Globus pallidus (tissue), 1 donor: Measurements from ENCODE around the gene SDHD.
"Not testable (repeated sequence)": the region's sequence is repeated elsewhere in the genome, so short reads cannot be mapped to it uniquely, and the experiment has no call there.

Experiments used
- DNase-seq: peaks from one replicate; pipeline ENCODE4 v3.0.0-alpha.2; 2015; ENCODE audit warnings: low spot score

The SDHD gene

DNA sequence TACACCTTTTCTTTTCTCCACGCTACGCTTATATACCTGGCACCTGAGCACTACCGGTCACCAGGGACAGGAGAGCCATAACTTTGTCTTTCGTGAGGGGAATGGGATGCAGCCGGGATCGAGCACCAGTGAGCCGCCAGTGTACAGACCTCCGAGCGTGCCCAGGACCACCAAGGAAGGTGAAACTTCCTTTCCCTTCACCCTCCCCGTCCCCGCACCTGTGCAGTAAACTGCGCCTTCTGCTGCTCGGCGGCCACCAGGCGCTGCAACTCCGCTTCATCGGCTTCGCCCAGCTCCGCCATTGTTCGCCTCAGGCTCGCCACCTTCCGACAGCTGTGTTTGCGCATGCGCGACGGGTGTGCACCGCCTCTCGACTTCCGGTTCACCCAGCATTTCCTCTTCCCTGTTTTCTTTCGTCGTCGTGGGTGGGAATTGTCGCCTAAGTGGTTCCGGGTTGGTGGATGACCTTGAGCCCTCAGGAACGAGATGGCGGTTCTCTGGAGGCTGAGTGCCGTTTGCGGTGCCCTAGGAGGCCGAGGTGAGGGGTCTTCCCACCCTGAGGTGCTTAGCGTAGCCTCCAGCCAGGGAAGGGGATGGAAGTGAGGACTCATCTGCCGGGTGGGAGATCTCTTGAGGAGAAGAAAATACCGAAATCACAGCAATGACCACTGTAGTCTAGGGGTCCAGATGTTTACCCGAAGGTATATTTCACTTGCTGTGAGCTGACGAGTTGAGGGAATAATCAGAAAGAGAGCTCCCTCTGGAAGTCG lies at the start of gene SDHD, which contains the start of gene TIMM8B:
Gene SDHD, plus strand, starts transcription at position 452 of the 770 bp plus-strand sequence. Its CDS starts 35 bp downstream, at position 487.
Gene TIMM8B, minus strand, starts transcription at position 335 of the 770 bp plus-strand sequence. Its CDS starts 33 bp downstream, at position 302.
- peak; percentile 97 for DNase-seq

- DNase-seq: no peak
Observed at GRCh38 chr11:112037527-112037926, 49.1 kb upstream of the SDHD start.

DNA sequence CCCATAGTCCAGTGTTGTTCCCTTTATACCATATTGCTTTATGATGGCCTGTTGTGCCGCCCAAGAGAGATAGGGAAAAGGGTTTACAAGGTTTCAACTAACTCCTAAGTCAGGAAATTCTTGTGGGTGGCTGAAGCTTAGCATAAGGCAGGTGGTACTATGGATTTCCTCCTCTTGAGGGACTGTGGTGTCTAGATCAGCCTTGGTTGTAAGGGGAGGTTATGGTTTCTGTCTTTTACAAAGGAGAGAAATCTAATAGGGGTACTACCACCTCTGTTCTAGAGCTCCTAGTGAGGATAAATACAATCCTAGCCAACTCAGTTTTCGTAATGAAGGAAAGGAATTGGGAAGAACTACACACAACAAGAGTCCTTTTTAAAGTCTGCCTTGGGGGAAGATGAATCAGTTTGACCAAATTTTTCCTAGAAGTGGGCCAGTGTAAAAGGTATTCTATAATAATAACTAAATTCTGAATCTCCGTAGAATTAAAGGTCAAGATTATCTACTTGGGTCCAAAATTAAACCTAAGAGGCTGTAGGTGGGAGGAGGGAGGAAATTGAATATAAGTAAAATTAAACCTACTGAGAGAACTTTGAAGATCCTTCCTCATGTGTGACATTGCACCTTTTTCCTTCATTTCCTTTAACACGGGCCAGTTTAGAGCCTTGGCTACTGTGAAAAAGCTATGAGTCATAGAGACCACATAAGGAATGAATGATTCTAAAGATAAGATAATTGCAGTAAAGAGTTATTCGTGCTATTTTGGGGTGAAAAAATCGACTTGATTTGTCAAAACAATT lies 44.3 kb upstream of the SDHD start:
- no peak for DNase-seq

DNA sequence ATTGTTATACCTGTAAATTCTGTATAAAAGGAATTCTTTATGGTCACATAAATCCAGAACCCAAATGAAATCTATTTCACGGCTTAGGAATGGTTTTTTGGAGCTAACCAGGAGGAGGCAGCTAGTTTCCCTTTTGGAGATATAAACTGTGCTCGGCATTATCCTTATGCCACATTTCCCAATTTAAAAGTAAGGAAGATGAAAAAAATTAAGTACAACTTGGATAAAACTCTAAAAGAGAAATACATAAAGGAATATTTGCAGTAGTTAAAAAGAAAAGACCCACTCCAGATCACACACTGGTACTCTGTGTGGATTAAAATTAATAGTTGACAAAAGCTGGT lies 43.7 kb upstream of the SDHD start:
- no peak for DNase-seq

GRCh38 chr11:112044961-112045360 lies 41.7 kb upstream of the SDHD start:
- DNase-seq: no peak

- not testable (repeated sequence) for DNase-seq
Observed at GRCh38 chr11:112046647-112047046, 40.0 kb upstream of the SDHD start.

DNA sequence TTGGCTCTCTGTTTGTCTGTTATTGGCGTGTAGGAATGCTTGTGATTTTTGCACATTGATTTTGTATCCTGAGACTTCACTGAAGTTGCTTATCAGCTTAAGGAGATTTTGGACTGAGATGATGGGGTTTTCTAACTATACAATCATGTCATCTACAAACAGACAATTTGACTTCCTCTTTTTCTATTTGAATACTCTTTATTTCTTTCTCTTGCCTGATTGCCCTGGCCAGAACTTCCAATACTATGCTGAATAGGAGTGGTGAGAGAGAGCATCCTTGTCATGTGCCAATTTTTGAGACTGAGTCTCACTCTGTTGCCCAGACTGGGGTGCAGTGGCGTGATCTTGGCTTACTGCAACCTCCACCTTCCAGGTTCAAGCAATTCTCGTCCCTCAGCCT lies 38.4 kb upstream of the SDHD start:
- not testable (repeated sequence) for DNase-seq

GRCh38 chr11:112049777-112050176 lies 36.9 kb upstream of the SDHD start:
- DNase-seq: no peak

DNA sequence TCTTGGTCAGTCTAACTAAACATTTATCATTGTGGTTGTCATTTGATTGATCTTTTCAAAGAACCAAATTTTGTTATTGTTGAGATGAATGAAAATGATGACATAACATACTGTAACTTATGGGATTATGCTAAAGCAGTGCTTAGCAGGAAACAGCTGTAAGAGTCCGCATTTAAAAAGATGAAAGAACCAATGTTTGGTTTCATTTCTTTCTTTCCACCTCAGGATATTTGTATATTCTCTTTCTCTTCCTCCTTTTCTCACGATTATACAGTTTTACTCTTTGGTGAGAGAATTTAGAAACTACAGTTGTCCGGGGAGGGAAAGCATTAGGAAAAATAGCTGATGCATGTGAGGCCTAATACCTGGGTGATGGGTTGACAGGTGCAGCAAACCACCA lies 36.0 kb upstream of the SDHD start:
- DNase-seq: no peak

DNA sequence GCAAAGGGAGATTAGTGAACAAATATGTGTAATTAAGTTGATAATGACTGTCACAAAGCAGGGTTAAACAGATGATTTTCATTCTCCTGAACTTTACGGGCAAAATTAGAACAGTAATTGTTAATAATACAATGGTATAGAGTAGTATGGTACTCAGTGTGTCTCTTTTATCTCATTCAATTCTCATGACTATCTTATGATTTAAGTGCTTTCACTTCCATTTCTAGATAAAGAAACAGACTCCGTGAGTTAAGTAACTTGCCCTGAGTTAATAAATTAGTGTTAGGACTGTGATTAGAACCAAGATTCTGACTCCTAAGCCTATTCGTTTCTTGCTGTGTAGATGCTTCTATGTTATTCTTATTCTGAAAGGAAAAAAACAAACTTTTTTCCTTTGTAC lies 34.9 kb upstream of the SDHD start:
- DNase-seq: no peak

DNA sequence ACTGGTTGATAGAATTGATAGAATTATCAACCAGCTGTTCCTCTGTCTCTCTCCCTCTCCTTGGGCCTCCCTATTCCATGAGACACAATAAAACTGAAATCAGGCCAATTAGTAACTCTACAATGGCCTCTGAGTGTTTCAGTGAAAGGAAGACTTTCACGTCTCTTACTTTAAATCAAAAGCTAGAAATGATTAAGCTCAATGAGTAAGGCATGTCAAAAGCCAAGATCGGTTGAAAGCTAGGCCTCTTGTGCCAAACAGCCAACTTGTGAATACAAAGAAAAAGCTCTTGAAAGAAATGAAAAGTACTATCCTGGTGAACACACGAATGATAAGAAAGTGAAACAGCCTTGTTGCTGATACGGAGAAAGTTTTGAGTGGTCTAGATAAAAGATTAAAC lies 29.5 kb upstream of the SDHD start:
- DNase-seq: no peak

DNA sequence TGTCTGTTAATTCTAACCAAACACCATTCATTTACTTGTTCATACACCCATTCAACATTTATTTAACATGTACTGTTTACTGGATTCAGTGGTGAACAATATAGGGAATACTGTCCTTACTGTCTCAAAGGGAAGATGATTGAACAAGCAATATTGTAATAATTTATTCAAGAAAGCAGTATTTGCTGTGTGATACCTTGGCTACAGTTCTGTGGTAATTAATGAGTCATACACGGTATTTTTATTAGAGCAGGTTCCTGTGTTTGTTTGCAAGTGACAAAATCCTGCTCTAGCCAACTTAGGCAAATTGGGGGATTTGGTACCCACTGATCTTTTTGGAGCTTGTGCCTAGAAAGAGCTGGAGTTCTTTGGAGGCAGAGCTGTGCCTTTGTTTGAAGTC lies 28.6 kb upstream of the SDHD start:
- DNase-seq: no peak

- DNase-seq: no peak
Observed at GRCh38 chr11:112062923-112063322, 23.8 kb upstream of the SDHD start.

DNA sequence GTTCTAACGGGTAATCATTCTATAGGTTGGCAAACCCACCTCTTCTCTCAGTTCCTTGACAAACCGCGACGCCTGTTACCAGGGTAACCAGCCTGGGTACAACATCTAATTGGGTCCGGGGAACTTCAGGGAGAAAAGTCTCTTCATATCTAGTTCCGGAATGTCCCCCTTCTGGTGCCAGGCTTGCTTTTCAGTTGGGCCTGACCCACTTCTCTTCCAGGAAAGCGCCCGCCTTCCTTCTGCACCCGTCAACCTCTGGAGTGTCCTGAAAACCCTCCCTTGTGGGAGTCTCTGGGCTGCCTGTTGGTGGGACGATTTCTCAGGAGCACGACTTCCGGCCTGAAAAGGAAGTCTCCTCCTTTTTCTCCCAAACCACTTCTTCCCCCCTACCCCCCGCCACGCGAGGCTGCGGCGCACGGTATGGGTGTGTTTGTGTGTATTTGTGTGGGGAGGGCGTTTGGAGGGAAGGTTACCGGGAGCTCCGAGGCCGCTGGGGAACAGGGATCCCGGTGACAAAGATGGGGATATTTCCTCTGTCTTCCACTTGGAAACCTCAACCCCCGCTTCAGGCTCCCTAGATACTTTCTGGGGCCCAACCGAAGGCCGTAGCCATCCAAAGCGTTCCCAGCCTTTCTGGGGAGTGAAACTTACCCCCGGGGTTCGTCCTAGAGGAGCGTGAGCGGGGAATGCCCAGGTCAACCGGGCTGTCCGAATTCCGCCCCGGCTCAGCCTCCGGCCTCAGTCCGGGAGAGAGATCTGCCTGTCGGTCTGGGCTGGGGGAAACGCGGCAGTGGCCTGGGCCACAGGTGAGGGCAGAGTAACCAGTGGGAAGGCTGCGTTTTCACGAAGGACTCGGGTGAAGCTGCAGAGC lies 12.5 kb upstream of the SDHD start, which contains the start of the genes NKAPD1 and PIH1D2:
Gene NKAPD1, plus strand, starts transcription at position 359 of the 871 bp plus-strand sequence. CDS start 1,276 bp downstream, outside the sequence.
Gene PIH1D2, minus strand, starts transcription at position 77 of the 871 bp plus-strand sequence. CDS start 843 bp downstream, outside the sequence.
- DNase-seq: peak; percentile 84

- DNase-seq: no peak
Observed at GRCh38 chr11:112082729-112083128, 3.9 kb upstream of the SDHD start.

DNA sequence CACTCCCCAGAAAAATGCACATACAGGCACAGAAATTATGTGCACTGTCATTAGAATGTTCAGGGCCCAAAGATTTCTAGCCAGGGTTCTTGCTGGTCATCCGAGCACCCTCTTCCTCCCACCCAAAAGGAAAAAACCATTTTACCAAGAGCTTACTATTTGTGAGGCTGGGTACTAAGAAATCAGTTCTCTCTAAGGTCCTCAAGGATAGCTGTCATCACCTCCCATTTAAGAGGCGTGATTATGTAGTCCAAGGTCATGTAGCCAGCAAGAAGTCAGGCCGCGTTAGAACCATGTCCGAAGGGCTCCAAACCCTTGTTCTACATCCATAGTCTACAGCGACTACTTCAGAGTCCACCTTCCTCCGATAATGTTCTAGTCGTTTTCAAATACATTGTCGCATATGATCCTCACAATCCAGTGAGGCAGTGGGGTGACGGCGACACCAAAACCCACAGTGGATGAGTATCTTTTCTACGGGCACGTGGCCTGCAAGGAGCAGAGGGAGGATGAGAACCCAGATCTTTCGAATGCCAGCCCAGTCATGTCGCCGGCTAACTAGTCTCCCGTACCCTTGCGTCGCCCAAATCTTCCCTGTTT lies 751 bp upstream of the SDHD start:
- DNase-seq: no peak

GRCh38 chr11:112087212-112087611 lies 539 bp downstream of the SDHD start:
- DNase-seq: no peak

- not testable (repeated sequence) for DNase-seq
Observed at GRCh38 chr11:112095302-112095701, 8.6 kb downstream of the SDHD start.

- no peak for DNase-seq
Observed at GRCh38 chr11:112096194-112096593, 9.5 kb downstream of the SDHD start.

GRCh38 chr11:112097734-112098528 lies 11.3 kb downstream of the SDHD start:
- DNase-seq: no peak

DNA sequence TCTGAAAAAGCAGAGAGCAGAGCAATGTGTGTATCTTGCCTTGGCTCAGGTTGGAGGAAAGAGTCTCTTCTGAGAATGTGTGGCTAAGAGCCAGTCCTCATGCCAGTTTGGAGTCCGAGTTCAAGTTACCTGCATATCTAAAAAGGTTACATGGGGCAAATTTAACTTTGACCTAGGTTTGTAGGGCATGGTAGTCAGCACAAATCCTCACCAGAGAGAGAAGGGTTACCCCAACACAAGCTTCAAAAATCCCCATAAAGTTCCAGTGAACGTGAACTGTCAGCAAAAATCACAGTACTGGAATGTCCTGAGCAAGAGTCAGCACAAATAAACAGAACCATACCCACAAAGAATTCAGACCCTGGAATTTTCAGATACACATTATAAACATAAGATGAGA lies 13.8 kb downstream of the SDHD start:
- no peak for DNase-seq
